OCI-LY7 (cell line): ENCODE results near the gene FAM193A. TPM values are rescaled to one million over a fixed set of nuclear protein-coding genes. Genes with fewer than 3 reads are reported as not detected.

Experiments used
- BruUV-seq: library from RNA; stranded (reverse); fragments of 400-500 nt; replicated peaks from 2 replicates; lab custom pipeline; 2021; lab: Mats Ljungman, UMichigan
- CTCF ChIA-PET: fragments of 300-600 bp; sonication (Branson Sonifier 250); formaldehyde crosslinking; loops from one replicate; lab custom pipeline; 2022; ENCODE audit warnings: antibody characterized with exemption; ENCODE audit not compliant: unreplicated experiment; lab: Charles Lee
- POLR2A ChIA-PET: fragments of 300-600 bp; sonication (Branson Sonifier 250); formaldehyde crosslinking; loops from one replicate; lab custom pipeline; 2022; ENCODE audit warnings: antibody characterized with exemption; lab: Charles Lee
- DNase-seq: peaks from one replicate; pipeline ENCODE4 v3.0.0-alpha.2; 2015; ENCODE audit warnings: low spot score
- H2AFZ ChIP-seq: fragments of 200-600 bp; sonication (generic), shearing (Covaris generic); 2 replicates; pipeline ENCODE4 v1.6.1; 2014; ENCODE audit warnings: mild to moderate bottlenecking, antibody characterized with exemption, low read length, moderate library complexity
- H3K27ac ChIP-seq: fragments of 200-600 bp; sonication (generic); 2 replicates; pipeline ENCODE4 v1.5.1; 2014; ENCODE audit warnings: mixed run types, low read depth, mild to moderate bottlenecking, moderate library complexity, low read length, inconsistent platforms; ENCODE audit not compliant: poor library complexity, severe bottlenecking
- H3K36me3 ChIP-seq: fragments of 200-600 bp; sonication (generic); 2 replicates; pipeline ENCODE4 v1.6.1; 2014; ENCODE audit warnings: mild to moderate bottlenecking, antibody characterized with exemption, low read length, moderate library complexity, mixed read lengths; ENCODE audit not compliant: insufficient read depth
- H3K4me1 ChIP-seq: fragments of 200-600 bp; sonication (generic); 2 replicates; pipeline ENCODE4 v1.5.1; 2014; ENCODE audit warnings: mild to moderate bottlenecking, low read length; ENCODE audit not compliant: insufficient read depth, poor library complexity, severe bottlenecking
- H3K4me2 ChIP-seq: fragments of 200-600 bp; sonication (generic); 2 replicates; pipeline ENCODE4 v1.6.1; 2014; ENCODE audit warnings: mild to moderate bottlenecking, low read length
- H3K4me3 ChIP-seq: fragments of 200-600 bp; sonication (generic); 2 replicates; pipeline ENCODE4 v1.5.1; 2014; ENCODE audit warnings: mild to moderate bottlenecking, low read depth, low read length; ENCODE audit not compliant: poor library complexity, severe bottlenecking
- H3K79me2 ChIP-seq: fragments of 200-600 bp; sonication (generic); 2 replicates; pipeline ENCODE4 v1.6.1; 2016; ENCODE audit warnings: low read depth, mild to moderate bottlenecking, low read length, moderate library complexity, mixed read lengths; ENCODE audit not compliant: insufficient read depth
- H3K9me2 ChIP-seq: fragments of 200-600 bp; sonication (generic); 2 replicates; pipeline ENCODE4 v1.6.1; 2016; ENCODE audit warnings: mild to moderate bottlenecking, low read length, mixed read lengths; ENCODE audit not compliant: insufficient read depth
- H3K9me3 ChIP-seq: fragments of 200-600 bp; sonication (generic); 2 replicates; pipeline ENCODE4 v1.6.1; 2014; ENCODE audit warnings: mild to moderate bottlenecking, mixed run types, low read length, mixed read lengths
- H4K20me1 ChIP-seq: fragments of 200-600 bp; sonication (generic); 2 replicates; pipeline ENCODE4 v1.6.1; 2014; ENCODE audit warnings: mild to moderate bottlenecking, antibody characterized with exemption, low read length, moderate library complexity, mixed read lengths; ENCODE audit not compliant: insufficient read depth
- EZH2phosphoT487 ChIP-seq: fragments of 200-600 bp; sonication (generic); IDR thresholded peaks from 2 replicates; pipeline ENCODE4 v1.6.1; 2018; ENCODE audit warnings: low read depth, borderline replicate concordance, mild to moderate bottlenecking, mixed run types, antibody characterized with exemption, low read length, moderate library complexity, mixed read lengths
- intact Hi-C: fragments of 100-400 bp; cut with micrococcal nuclease; formaldehyde crosslinking; loops from one replicate; pipeline ENCODE4 v1.10.0; 2022; ENCODE audit not compliant: unreplicated experiment
- total RNA-seq, 2 experiments: library from RNA; depleted of rRNA in 1 of 2; stranded (reverse); fragments of >200 nt in 1 of 2; shearing (Covaris generic) in 1 of 2; gene quantifications; 2 replicates each; pipeline ENCODE4 v1.2.3, GENCODE V29; 2014 to 2022
- TF ChIP-seq, protein P1 (sequence below): fragments of 200-600 bp; sonication (generic); conservative IDR thresholded peaks from 2 replicates; pipeline ENCODE4 v1.5.1; 2014; ENCODE audit warnings: mild to moderate bottlenecking, antibody characterized with exemption, low read length, moderate library complexity, mixed read lengths

The FAM193A gene
- total RNA-seq, 2 experiments from 2014 or later, result 17.8 to 36.7 TPM

DNA sequence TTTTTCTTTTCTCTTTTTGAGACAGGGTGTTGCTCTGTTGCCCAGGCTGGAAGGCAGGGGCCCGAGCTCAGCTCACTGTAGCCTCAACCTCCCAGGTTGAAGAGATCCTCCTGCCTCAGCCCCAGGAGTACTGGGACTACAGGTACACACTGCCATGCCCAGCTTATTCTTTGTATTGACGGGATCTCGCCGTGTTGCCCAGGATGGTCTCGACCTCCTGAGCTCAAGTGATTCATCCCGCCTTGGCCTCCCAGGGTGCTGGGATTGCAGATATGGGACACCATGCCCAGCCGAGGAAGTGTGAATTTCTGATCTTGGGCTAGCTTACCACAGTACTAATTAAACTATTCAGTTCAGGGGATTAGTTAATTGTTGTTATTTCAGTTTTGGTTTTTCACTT lies 28.6 kb upstream of the FAM193A start:
- H3K27ac ChIP-seq, result no peak overlapping the region
- H3K36me3 ChIP-seq, result peaks cover 82% of the 10 kb centered on the region
- H3K9me3 ChIP-seq, result no peaks in the 10 kb centered on the region
- CTCF ChIA-PET, result no interaction called here
- H3K9me2 ChIP-seq, result no peaks in the 10 kb centered on the region
- TF ChIP-seq, protein P1, sequence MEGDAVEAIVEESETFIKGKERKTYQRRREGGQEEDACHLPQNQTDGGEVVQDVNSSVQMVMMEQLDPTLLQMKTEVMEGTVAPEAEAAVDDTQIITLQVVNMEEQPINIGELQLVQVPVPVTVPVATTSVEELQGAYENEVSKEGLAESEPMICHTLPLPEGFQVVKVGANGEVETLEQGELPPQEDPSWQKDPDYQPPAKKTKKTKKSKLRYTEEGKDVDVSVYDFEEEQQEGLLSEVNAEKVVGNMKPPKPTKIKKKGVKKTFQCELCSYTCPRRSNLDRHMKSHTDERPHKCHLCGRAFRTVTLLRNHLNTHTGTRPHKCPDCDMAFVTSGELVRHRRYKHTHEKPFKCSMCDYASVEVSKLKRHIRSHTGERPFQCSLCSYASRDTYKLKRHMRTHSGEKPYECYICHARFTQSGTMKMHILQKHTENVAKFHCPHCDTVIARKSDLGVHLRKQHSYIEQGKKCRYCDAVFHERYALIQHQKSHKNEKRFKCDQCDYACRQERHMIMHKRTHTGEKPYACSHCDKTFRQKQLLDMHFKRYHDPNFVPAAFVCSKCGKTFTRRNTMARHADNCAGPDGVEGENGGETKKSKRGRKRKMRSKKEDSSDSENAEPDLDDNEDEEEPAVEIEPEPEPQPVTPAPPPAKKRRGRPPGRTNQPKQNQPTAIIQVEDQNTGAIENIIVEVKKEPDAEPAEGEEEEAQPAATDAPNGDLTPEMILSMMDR, result no peak
- TF ChIP-seq EZH2phosphoT487, result no peak
- DNase-seq, result no peak
- H2AFZ ChIP-seq, result no peak overlapping the region
- peaks cover 5% of the 10 kb centered on the region; the same call in 1 of the 2 replicates for H3K79me2 ChIP-seq
- intact Hi-C loops, result no loop called here
- BruUV-seq, result no TSS peak
- POLR2A ChIA-PET, result interaction anchor here (1.2 kb wide), 1 partner anchor 20 kb away, joined by 3 read pairs; no protein-coding TSS in a partner anchor
- H4K20me1 ChIP-seq, result peaks cover 6% of the 10 kb centered on the region; the same call in 1 of the 2 replicates
- H3K4me2 ChIP-seq, result no peak overlapping the region
- peaks cover 23% of the 10 kb centered on the region for H3K4me1 ChIP-seq
- H3K4me3 ChIP-seq, result no peak overlapping the region

DNA sequence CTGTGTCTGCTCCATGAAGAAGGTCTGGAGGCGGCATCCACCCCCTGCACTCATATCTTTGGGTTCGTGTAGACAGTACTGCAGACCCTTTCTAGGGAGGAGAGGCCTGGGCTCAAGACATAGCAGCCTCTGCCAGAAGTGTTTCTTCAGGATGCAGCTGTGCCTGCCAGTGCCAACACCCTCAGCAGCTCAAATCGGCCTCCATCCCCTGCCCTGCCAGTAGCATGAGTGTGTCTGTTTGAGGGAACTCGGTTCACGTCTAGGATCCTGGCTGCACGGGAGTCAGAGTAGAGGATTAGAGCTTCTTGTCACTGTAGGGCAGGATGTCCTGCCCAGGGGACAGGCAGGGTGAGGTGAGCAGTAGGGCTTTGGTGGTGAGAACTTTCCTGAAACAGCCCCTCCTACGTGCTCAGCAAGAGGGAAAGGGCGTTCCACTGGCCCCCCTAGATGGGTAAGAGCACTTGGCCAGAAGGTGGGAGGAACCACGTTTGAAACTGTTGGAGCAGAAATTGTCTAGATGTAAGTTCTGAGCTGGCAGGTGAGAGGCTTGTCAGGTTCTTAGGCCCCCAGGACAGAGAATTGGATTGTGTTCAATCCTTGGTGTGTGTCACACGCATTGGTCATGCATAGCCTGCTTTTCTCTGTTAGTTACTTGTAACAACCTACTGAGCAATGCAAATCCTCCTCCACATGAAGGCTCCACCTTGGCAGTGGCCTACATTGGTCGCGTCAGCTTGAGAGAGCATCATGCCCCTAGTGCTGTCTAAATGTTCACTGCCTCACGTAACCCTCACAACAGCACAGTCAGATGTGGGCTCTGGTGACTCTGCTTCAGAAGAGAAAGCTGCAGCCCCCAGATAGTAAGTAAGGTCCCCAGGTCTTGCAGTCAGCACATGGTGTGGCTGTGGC lies 25.8 kb upstream of the FAM193A start:
- no TSS peak for BruUV-seq
- Histone ChIP-seq H3K79me2 (peaks cover 5% of the 10 kb centered on the region; the same call in 1 of the 2 replicates), H3K9me2 (no peaks in the 10 kb centered on the region), H3K4me3 (no peak overlapping the region), H4K20me1 (peaks cover 6% of the 10 kb centered on the region; the same call in 1 of the 2 replicates), H3K36me3 (peaks cover 92% of the 10 kb centered on the region), H3K27ac (no peak overlapping the region), H3K4me1 (peaks cover 23% of the 10 kb centered on the region), H3K4me2 (no peak overlapping the region; the same call in 1 of the 2 replicates), H3K9me3 (no peaks in the 10 kb centered on the region), H2AFZ (no peak overlapping the region)
- TF ChIP-seq, protein P1, result no peak
- no peak for TF ChIP-seq EZH2phosphoT487
- intact Hi-C loops, result no loop called here
- ChIA-PET POLR2A (no interaction called here), CTCF (no interaction called here)
- DNase-seq, result no peak
